ENCODE data around the gene NTRK2.
"Not testable (repeated sequence)": the region's sequence is repeated elsewhere in the genome, so short reads cannot be mapped to it uniquely, and the experiment has no call there.

The NTRK2 gene

GRCh38 chr9:85067792-85068191 is 398.3 kb downstream of the NTRK2 start:
- Histone ChIP-seq H4K20me1 (ENCODE audit: insufficient read depth, low read length, poor library complexity, severe bottlenecking) (no peaks in the 10 kb centered on the region), H3F3A (ENCODE audit: low read depth) (no peaks in the 10 kb centered on the region), H3K4me3 (ENCODE audit: low read length, poor library complexity, severe bottlenecking) (no peak overlapping the region), H3K79me2 (ENCODE audit: insufficient read depth, low read length) (no peaks in the 10 kb centered on the region), H3K9me3 (ENCODE audit: insufficient read depth, low read depth, low read length) (peaks cover 6% of the 10 kb centered on the region; the same call in 1 of the 2 replicates), H3K9ac (ENCODE audit: low read depth, low read length, poor library complexity, severe bottlenecking) (no peak overlapping the region), H3K9me2 (replicated peaks; ENCODE audit: low read depth, low read length) (no peaks in the 10 kb centered on the region), H3K4me1 (ENCODE audit: insufficient read depth, low read length, poor library complexity, severe bottlenecking) (no peaks in the 10 kb centered on the region), H3K36me3 (ENCODE audit: insufficient read depth, low read length) (no peaks in the 10 kb centered on the region), H2AFZ (ENCODE audit: low read length) (no peak overlapping the region), H3K4me2 (ENCODE audit: low read depth, low read length, poor library complexity, severe bottlenecking) (no peak overlapping the region), H3K27me3 (ENCODE audit: insufficient read depth, low read length, poor library complexity, severe bottlenecking) (no peaks in the 10 kb centered on the region)
- TF ChIP-seq CTCF (conservative IDR thresholded peaks at IDR 0.05; ENCODE audit: low read length) (no peak), EZH2phosphoT487 (IDR thresholded peaks at IDR 0.05; ENCODE audit: borderline replicate concordance) (no peak)

DNA sequence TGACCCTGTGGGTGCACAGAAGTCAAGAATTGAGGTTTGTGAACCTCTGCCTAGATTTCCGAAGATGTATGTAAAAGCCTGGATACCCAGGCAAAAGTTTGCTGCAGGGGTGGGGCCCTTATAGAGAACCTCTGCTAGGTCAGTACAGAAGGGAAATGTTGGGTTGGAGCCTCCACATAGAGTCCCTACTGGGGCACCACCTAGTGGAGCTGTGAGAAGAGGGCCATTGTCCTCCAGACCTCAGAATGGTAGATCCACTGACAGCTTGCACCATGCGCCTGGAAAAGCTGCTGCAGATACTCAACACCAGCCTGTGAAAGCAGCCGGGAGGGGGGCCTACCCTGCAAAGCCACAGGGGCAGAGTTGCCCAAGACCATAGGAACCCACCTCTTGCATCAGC is 399.9 kb downstream of the NTRK2 start:
- not testable (repeated sequence) for H3K27me3 ChIP-seq (ENCODE audit: insufficient read depth, low read length, poor library complexity, severe bottlenecking); H3K9me2 ChIP-seq (replicated peaks; ENCODE audit: low read depth, low read length); H3K4me2 ChIP-seq (ENCODE audit: low read depth, low read length, poor library complexity, severe bottlenecking); H3K4me3 ChIP-seq (ENCODE audit: low read length, poor library complexity, severe bottlenecking); H3F3A ChIP-seq (ENCODE audit: low read depth); H3K79me2 ChIP-seq (ENCODE audit: insufficient read depth, low read length); H2AFZ ChIP-seq (ENCODE audit: low read length); H4K20me1 ChIP-seq (ENCODE audit: insufficient read depth, low read length, poor library complexity, severe bottlenecking); H3K9ac ChIP-seq (ENCODE audit: low read depth, low read length, poor library complexity, severe bottlenecking); H3K36me3 ChIP-seq (ENCODE audit: insufficient read depth, low read length); H3K4me1 ChIP-seq (ENCODE audit: insufficient read depth, low read length, poor library complexity, severe bottlenecking); H3K9me3 ChIP-seq (ENCODE audit: insufficient read depth, low read depth, low read length)

All from Loucy (cell line).